Measurements from ENCODE around the gene NUAK2. TPM values are rescaled to one million over a fixed set of nuclear protein-coding genes. Genes with fewer than 3 reads are reported as not detected.

NUAK2 gene
- total RNA-seq, 2 donors from 2014 or later: 27.7 to 29.2 TPM

Other genes starting within 250 kb of the NUAK2 start
- 1 to 10 TPM; 1.7 to 2.0 TPM for gene TMEM81, start 237.3 kb downstream of the NUAK2 start, total RNA-seq
- gene RBBP5, start 199.8 kb downstream of the NUAK2 start, total RNA-seq: 10 to 100 TPM; 12.9 to 14.0 TPM
- 1 to 10 TPM; 4.7 to 7.0 TPM for gene DSTYK, start 110.0 kb downstream of the NUAK2 start, total RNA-seq
- 1 to 10 TPM in 1 of 2 donors, under 1 TPM in 1; 0.27 to 1.2 TPM for gene TMCC2, start 93.8 kb downstream of the NUAK2 start, total RNA-seq
- gene KLHDC8A, start 35.2 kb upstream of the NUAK2 start, total RNA-seq: under 1 TPM; 0.40 to 0.59 TPM
- gene LEMD1, start 100.3 kb upstream of the NUAK2 start, total RNA-seq: 1 to 10 TPM in 1 of 2 donors, not detected in 1; 1.1 TPM
- under 1 TPM; 0.14 to 0.34 TPM for gene BLACAT1, start 134.3 kb upstream of the NUAK2 start, total RNA-seq
- 10 to 100 TPM; 32.6 to 39.2 TPM for gene CDK18, start 182.9 kb upstream of the NUAK2 start, total RNA-seq